Endothelial cell of umbilical vein (primary cell): Measurements from ENCODE around the gene FGF2.

Experiments
- CTCF ChIP-seq, 2 donors: IDR thresholded peaks; 1 replicate in 1 of 2; 2 replicates in 1 of 2; pipeline ENCODE4 v1.5.1; 2011; ENCODE audit warnings: low read length in 2 of 2, mild to moderate bottlenecking in 2 of 2, moderate library complexity in 2 of 2, control low read depth in 1 of 2, inconsistent platforms in 1 of 2, low read depth in 1 of 2; ENCODE audit not compliant: insufficient read depth in 1 of 2; ENCODE audit errors: extremely low read depth in 1 of 2
- MYC ChIP-seq: IDR thresholded peaks from one replicate; pipeline ENCODE4 v1.6.1; 2011; ENCODE audit warnings: mild to moderate bottlenecking, low read depth, low read length
- POLR2A ChIP-seq: IDR thresholded peaks from 2 replicates; pipeline ENCODE4 v1.6.1; 2012; ENCODE audit warnings: low read depth, mild to moderate bottlenecking, control low read depth, low read length
- POLR2AphosphoS5 ChIP-seq: IDR thresholded peaks from 2 replicates; pipeline ENCODE4 v1.6.1; 2012; ENCODE audit warnings: low read depth, mild to moderate bottlenecking, control low read depth, low read length, moderate library complexity; ENCODE audit not compliant: insufficient read depth

- no peak for TF ChIP-seq POLR2A
- no peak for TF ChIP-seq CTCF (IDR thresholded peaks at IDR 0.05; ENCODE audit: extremely low read depth in 1 of 2, insufficient read depth in 1 of 2, low read depth in 1 of 2, low read length in 2 of 2)
- no peak for TF ChIP-seq POLR2AphosphoS5
- no peak for TF ChIP-seq MYC
These were observed 28.1 kb downstream of the FGF2 start for GRCh38 chr4:122854447-122855352.
